Stimulated activated naive CD4-positive, alpha-beta T cell (primary cell): Measurements from ENCODE around the gene SLC13A3.

Experiments used
- DNase-seq, 6 experiments: peaks; one replicate each; lab custom pipeline; 2025; lab: John Stamatoyannopoulos, UW

Gene SLC13A3

GRCh38 chr20:46575937-46576461 lies 75.3 kb downstream of the SLC13A3 start:
- DNase-seq, result no peak

GRCh38 chr20:46575394-46575793 lies 75.9 kb downstream of the SLC13A3 start:
- DNase-seq, result no peak

GRCh38 chr20:46573788-46574584 lies 77.3 kb downstream of the SLC13A3 start:
- DNase-seq, result no peak

- no peak for DNase-seq
These were observed 78.0 kb downstream of the SLC13A3 start for GRCh38 chr20:46573234-46573633.

GRCh38 chr20:46572790-46573189 lies 78.5 kb downstream of the SLC13A3 start:
- no peak for DNase-seq

- DNase-seq, result no peak
These were observed 79.1 kb downstream of the SLC13A3 start for GRCh38 chr20:46572153-46572552.

- DNase-seq, result no peak
These were observed 79.8 kb downstream of the SLC13A3 start for GRCh38 chr20:46571418-46571817.

GRCh38 chr20:46570956-46571355 lies 80.3 kb downstream of the SLC13A3 start:
- no peak for DNase-seq

- DNase-seq, result no peak
These were observed 81.3 kb downstream of the SLC13A3 start for GRCh38 chr20:46569961-46570360.

- no peak for DNase-seq
These were observed 82.6 kb downstream of the SLC13A3 start for GRCh38 chr20:46568570-46569129.

- no peak for DNase-seq
These were observed 85.1 kb downstream of the SLC13A3 start for GRCh38 chr20:46566125-46566524.

- DNase-seq, result no peak
These were observed 86.9 kb downstream of the SLC13A3 start for GRCh38 chr20:46564241-46564957.

GRCh38 chr20:46563860-46564221 lies 87.4 kb downstream of the SLC13A3 start:
- DNase-seq, result no peak

GRCh38 chr20:46563170-46563859 lies 87.9 kb downstream of the SLC13A3 start:
- DNase-seq, result no peak

- DNase-seq, result peak in 4 of 6 experiments; percentile 3 to 29 (median 24)
These were observed 88.7 kb downstream of the SLC13A3 start for GRCh38 chr20:46562373-46563169.

- DNase-seq, result no peak
These were observed 89.3 kb downstream of the SLC13A3 start for GRCh38 chr20:46562009-46562372.

GRCh38 chr20:46559685-46560440 lies 91.4 kb downstream of the SLC13A3 start:
- DNase-seq, result no peak

- DNase-seq, result no peak
These were observed 92.3 kb downstream of the SLC13A3 start for GRCh38 chr20:46559001-46559400.

GRCh38 chr20:46558511-46558959 lies 92.7 kb downstream of the SLC13A3 start:
- no peak for DNase-seq

GRCh38 chr20:46557231-46557956 lies 93.9 kb downstream of the SLC13A3 start:
- DNase-seq, result no peak
